Keratinocyte (primary cell): ENCODE results near the gene FOXK2. TPM values are rescaled to one million over a fixed set of nuclear protein-coding genes. Genes with fewer than 3 reads are reported as not detected.

Source experiments
- DNase-seq: peaks from one replicate; pipeline ENCODE4 v3.0.0-alpha.2; 2011; ENCODE audit warnings: low read depth, missing footprints, low spot score
- FAIRE-seq: peaks from 2 replicates; lab custom pipeline; 2011; peaks lifted over from hg19 to GRCh38; lab: Jason Lieb, UNC
- H2AFZ ChIP-seq: 2 replicates; pipeline ENCODE4 v1.6.0; 2012; ENCODE audit warnings: low read length, control low read depth, inconsistent platforms; ENCODE audit not compliant: control insufficient read depth
- H3K27ac ChIP-seq: 2 replicates; pipeline ENCODE4 v1.5.1; 2011; ENCODE audit warnings: low read length; ENCODE audit not compliant: control insufficient read depth, insufficient read depth
- H3K27me3 ChIP-seq: 3 replicates; pipeline ENCODE4 v1.6.0; 2011; ENCODE audit warnings: low read length; ENCODE audit not compliant: control insufficient read depth, insufficient read depth; ENCODE audit errors: extremely low read depth
- H3K36me3 ChIP-seq, 2 experiments: 2 replicates in 1 of 2; 3 replicates in 1 of 2; pipeline ENCODE4 v1.5.1; 2011; ENCODE audit warnings: low read length in 2 of 2, mild to moderate bottlenecking in 1 of 2; ENCODE audit not compliant: control insufficient read depth in 2 of 2, insufficient read depth in 2 of 2; ENCODE audit errors: extremely low read depth in 1 of 2
- H3K4me1 ChIP-seq: 3 replicates; pipeline ENCODE4 v1.5.1; 2011; ENCODE audit warnings: low read length; ENCODE audit not compliant: control insufficient read depth, insufficient read depth; ENCODE audit errors: extremely low read depth
- H3K4me2 ChIP-seq: 3 replicates; pipeline ENCODE4 v1.6.0; 2011; ENCODE audit warnings: low read depth, low read length; ENCODE audit not compliant: control insufficient read depth, insufficient read depth; ENCODE audit errors: extremely low read depth
- H3K4me3 ChIP-seq, 3 experiments: fragments of 200-600 bp in 1 of 3; sonication (generic) in 1 of 3; 2 replicates in 2 of 3; 3 replicates in 1 of 3; pipeline ENCODE4 v1.5.1; 2011 to 2016; ENCODE audit warnings: low read length in 3 of 3, mild to moderate bottlenecking in 3 of 3, control low read depth in 2 of 3, inconsistent platforms in 1 of 3, low read depth in 1 of 3, mixed read lengths in 1 of 3, mixed run types in 1 of 3, moderate library complexity in 1 of 3; ENCODE audit not compliant: control insufficient read depth in 2 of 3, insufficient read depth in 2 of 3; ENCODE audit errors: extremely low read depth in 1 of 3
- H3K79me2 ChIP-seq: 2 replicates; pipeline ENCODE4 v1.6.0; 2012; ENCODE audit warnings: low read length; ENCODE audit not compliant: control insufficient read depth, insufficient read depth
- H3K9ac ChIP-seq: 3 replicates; pipeline ENCODE4 v1.6.0; 2011; ENCODE audit warnings: low read length; ENCODE audit not compliant: control insufficient read depth, insufficient read depth; ENCODE audit errors: extremely low read depth
- H3K9me1 ChIP-seq: 3 replicates; pipeline ENCODE4 v1.6.0; 2011; ENCODE audit warnings: low read length; ENCODE audit not compliant: control insufficient read depth, insufficient read depth; ENCODE audit errors: extremely low read depth
- H3K9me3 ChIP-seq: 2 replicates; pipeline ENCODE4 v1.5.1; 2012; ENCODE audit warnings: low read depth, low read length; ENCODE audit not compliant: control insufficient read depth
- H4K20me1 ChIP-seq: 3 replicates; pipeline ENCODE4 v1.6.0; 2011; ENCODE audit warnings: low read length; ENCODE audit not compliant: control insufficient read depth, insufficient read depth; ENCODE audit errors: extremely low read depth
- CTCF ChIP-seq, 3 experiments: IDR thresholded peaks in 1 of 3; conservative IDR thresholded peaks in 1 of 3; optimal IDR thresholded peaks in 1 of 3; 2 replicates in 2 of 3; 3 replicates in 1 of 3; pipeline versions ENCODE3 to v1.5.1; 2011; ENCODE audit warnings: low read length in 3 of 3, mild to moderate bottlenecking in 3 of 3, moderate library complexity in 2 of 3, control low read depth in 1 of 3, inconsistent platforms in 1 of 3; ENCODE audit not compliant: insufficient read depth in 2 of 3; ENCODE audit errors: extremely low read depth in 1 of 3
- EZH2 ChIP-seq: IDR thresholded peaks from one replicate; pipeline ENCODE4 v1.6.1; 2012; ENCODE audit warnings: inconsistent platforms, mild to moderate bottlenecking, low read length, moderate library complexity
- dilution Hi-C: fragments of 300-500 bp; cut with MboI; formaldehyde crosslinking; loops from one replicate; pipeline ENCODE4 v1.7.0; 2020; ENCODE audit warnings: low sequenced_read_pairs; ENCODE audit not compliant: extremely low pct_ligation_motif_present
- polyA plus RNA-seq, 5 experiments: library from polyadenylated mRNA; depleted of rRNA in 3 of 5; stranded (reverse) in 3 of 5; stranded (forward) in 1 of 5; unstranded in 1 of 5; fragments of >200 nt; gene quantifications; 1 replicate in 1 of 5; 2 replicates in 3 of 5; 3 replicates in 1 of 5; pipeline versions ENCODE4 v1.2.1 to v1.2.3, GENCODE V29; 2011 to 2012; ENCODE audit warnings: missing spikeins in 2 of 5, low read depth in 1 of 5, low replicate concordance in 1 of 5

FOXK2 gene
- polyA plus RNA-seq, 1 donor (not counting 4 experiments of a cell fraction or from before 2014, with no cell fraction given) = 43.9 TPM

- Histone ChIP-seq H3K9me1 (no peaks in the 10 kb centered on the region), H3K9me3 (no peaks in the 10 kb centered on the region), H3K36me3 (peaks cover 23% of the 10 kb centered on the region in 2 experiments), H3K9ac (no peak overlapping the region), H3K4me1 (no peaks in the 10 kb centered on the region), H3K27ac (no peak overlapping the region), H3K4me2 (no peak overlapping the region), H2AFZ (no peak overlapping the region), H4K20me1 (peaks cover 3% of the 10 kb centered on the region), H3K79me2 (peaks cover 58% of the 10 kb centered on the region), H3K27me3 (no peaks in the 10 kb centered on the region), H3K4me3 (no peak overlapping the region)
- dilution Hi-C loops = no loop called here
- FAIRE-seq (no peak), DNase-seq (no peak)
- TF ChIP-seq CTCF (optimal IDR thresholded peaks at IDR 0.05 in 1 of 3, IDR thresholded peaks at IDR 0.05 in 1 of 3, conservative IDR thresholded peaks at IDR 0.05 in 1 of 3; ENCODE audit: extremely low read depth in 1 of 3, insufficient read depth in 2 of 3, low read length in 3 of 3) (no peak), EZH2 (no peak)
Observed at GRCh38 chr17:82631544-82631943, 112.0 kb downstream of the FOXK2 start.

GRCh38 chr17:82632451-82632850 lies 112.9 kb downstream of the FOXK2 start:
- H3K79me2 ChIP-seq = peaks cover 67% of the 10 kb centered on the region
- no peak overlapping the region for H3K4me2 ChIP-seq
- H3K4me1 ChIP-seq = peaks cover 3% of the 10 kb centered on the region
- no peak overlapping the region for H3K9ac ChIP-seq
- FAIRE-seq (no peak), DNase-seq (no peak)
- H3K27me3 ChIP-seq = no peaks in the 10 kb centered on the region
- H3K4me3 ChIP-seq = no peak overlapping the region
- H4K20me1 ChIP-seq = peaks cover 5% of the 10 kb centered on the region
- no peaks in the 10 kb centered on the region for H3K9me1 ChIP-seq
- H2AFZ ChIP-seq = no peak overlapping the region
- peaks cover 2% of the 10 kb centered on the region for H3K9me3 ChIP-seq
- dilution Hi-C loops = no loop called here
- H3K27ac ChIP-seq = no peak overlapping the region
- H3K36me3 ChIP-seq = peaks cover 18 to 28% of the 10 kb centered on the region in 2 experiments
- TF ChIP-seq CTCF (optimal IDR thresholded peaks at IDR 0.05 in 1 of 3, IDR thresholded peaks at IDR 0.05 in 1 of 3, conservative IDR thresholded peaks at IDR 0.05 in 1 of 3; ENCODE audit: extremely low read depth in 1 of 3, insufficient read depth in 2 of 3, low read length in 3 of 3) = no peak
- TF ChIP-seq EZH2 = no peak
